NOMO-1 treated with DMSO at 0.1 percent for 48 hours (cell line): ENCODE results near the gene HAO1.
"Not testable (repeated sequence)": the region's sequence is repeated elsewhere in the genome, so short reads cannot be mapped to it uniquely, and the experiment has no call there.

Source experiments
- DNase-seq: peaks from one replicate; lab custom pipeline; 2025; ENCODE audit not compliant: unreplicated experiment; lab: John Stamatoyannopoulos, UW

HAO1 gene

GRCh38 chr20:7858734-7859250 lies 81.5 kb downstream of the HAO1 start:
- no peak for DNase-seq

- DNase-seq = peak; percentile 49
Observed at GRCh38 chr20:7856756-7857155, 83.5 kb downstream of the HAO1 start.

- no peak for DNase-seq
Observed at GRCh38 chr20:7855545-7855944, 84.7 kb downstream of the HAO1 start.

- DNase-seq = no peak
Observed at GRCh38 chr20:7853493-7853892, 86.8 kb downstream of the HAO1 start.

GRCh38 chr20:7850775-7851490 lies 89.3 kb downstream of the HAO1 start:
- no peak for DNase-seq

- no peak for DNase-seq
Observed at GRCh38 chr20:7849675-7850074, 90.6 kb downstream of the HAO1 start.

- DNase-seq = no peak
Observed at GRCh38 chr20:7848351-7848750, 91.9 kb downstream of the HAO1 start.

- no peak for DNase-seq
Observed at GRCh38 chr20:7843613-7844012, 96.6 kb downstream of the HAO1 start.

- no peak for DNase-seq
Observed at GRCh38 chr20:7841971-7842310, 98.3 kb downstream of the HAO1 start.

- no peak for DNase-seq
Observed at GRCh38 chr20:7841291-7841970, 98.8 kb downstream of the HAO1 start.

GRCh38 chr20:7836076-7836475 lies 104.2 kb downstream of the HAO1 start:
- DNase-seq = no peak

GRCh38 chr20:7834441-7834840 lies 105.8 kb downstream of the HAO1 start:
- DNase-seq = not testable (repeated sequence)
